ENCODE data around the gene PXMP4.

DNA sequence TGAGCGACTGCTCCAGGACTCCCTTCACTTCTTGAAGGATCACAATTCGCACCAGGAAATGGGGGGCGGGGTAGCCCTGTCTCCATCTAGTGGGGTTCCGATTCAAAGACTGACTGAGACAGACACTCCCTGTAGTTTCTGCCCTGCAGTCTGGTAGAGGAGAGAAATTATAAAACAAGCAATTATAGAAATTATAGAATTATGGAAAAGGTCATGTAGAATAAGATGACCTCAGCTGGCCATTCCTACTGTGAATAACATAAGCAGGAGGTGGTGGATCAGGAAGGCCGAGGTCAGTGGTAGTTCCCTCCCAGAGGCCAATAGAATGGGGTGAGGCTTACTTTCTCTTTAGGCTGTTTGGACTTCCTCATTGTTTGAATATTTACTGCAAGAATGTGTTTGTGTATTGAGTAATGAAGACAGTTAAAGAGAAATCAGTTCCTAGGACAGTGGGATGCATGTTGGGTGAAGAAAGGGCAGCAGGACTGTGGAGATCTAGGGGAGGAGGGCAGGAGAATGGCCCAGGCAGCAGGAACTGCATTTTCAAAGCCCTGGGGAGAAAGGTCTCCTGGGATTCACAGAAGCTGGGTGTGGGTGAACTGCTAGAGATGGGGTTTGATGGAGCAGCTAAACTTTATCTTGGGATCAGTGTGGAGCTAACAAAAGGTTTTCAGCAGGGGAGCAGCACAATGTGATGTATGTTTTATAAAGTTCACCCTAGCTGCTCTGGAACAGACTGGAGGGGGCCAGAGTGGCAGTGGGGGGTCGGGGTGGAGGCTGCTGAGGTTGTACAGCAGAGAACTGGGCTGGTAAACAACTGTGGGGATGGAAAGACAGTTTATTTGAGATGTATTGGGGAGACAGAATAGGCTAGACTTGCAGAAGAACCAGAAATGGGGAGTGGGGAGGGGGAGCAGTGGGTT is 13.8 kb upstream of the PXMP4 start:
- no peak for TF ChIP-seq CTCF (conservative IDR thresholded peaks at IDR 0.05; ENCODE audit: low read depth, low read length)
- TF ChIP-seq EZH2 (IDR thresholded peaks at IDR 0.05; ENCODE audit: borderline replicate concordance, low read depth, low read length, poor library complexity, severe bottlenecking) = no peak

Data from A673 (cell line).